Testis (tissue), 5 donors: ENCODE data around the gene TMEM198. TPM values are rescaled to one million over a fixed set of nuclear protein-coding genes. Genes with fewer than 3 reads are reported as not detected.

Experiments
- DNase-seq: peaks from one replicate; pipeline ENCODE4 v3.0.0-alpha.2; 2019
- H3K27ac ChIP-seq, 2 donors: fragments of 200-600 bp; sonication (generic); one replicate each; pipeline ENCODE4 v1.5.1; 2019
- H3K27me3 ChIP-seq: fragments of 200-600 bp; sonication (generic); one replicate; pipeline ENCODE4 v1.5.1; 2019
- H3K36me3 ChIP-seq: fragments of 200-600 bp; sonication (generic); one replicate; pipeline ENCODE4 v1.5.1; 2017; ENCODE audit warnings: low read depth; ENCODE audit errors: missing control alignments
- H3K4me1 ChIP-seq: fragments of 200-600 bp; sonication (generic); one replicate; pipeline ENCODE4 v1.5.1; 2019
- H3K4me3 ChIP-seq, 2 donors: fragments of 200-600 bp; sonication (generic); one replicate each; pipeline ENCODE4 v1.5.1; 2017 to 2019
- H3K9me3 ChIP-seq: fragments of 200-600 bp; sonication (generic); one replicate; pipeline ENCODE4 v1.5.1; 2017
- POLR2A ChIP-seq: fragments of 450-650 bp; IDR thresholded peaks from one replicate; pipeline ENCODE4 v1.6.1; 2017; ENCODE audit warnings: antibody characterized with exemption, mild to moderate bottlenecking, moderate library complexity
- WGBS, 2 donors: methylation state at CpG; one replicate each; pipeline ENCODE4 v1.1.5; 2018; 5-methylcytosine and 5-hydroxymethylcytosine counted together
- intact Hi-C: fragments of 100-400 bp; cut with DNase I; formaldehyde crosslinking; loops from one replicate; pipeline ENCODE4 v1.15.1; 2023; ENCODE audit warnings: low total_unique reads
- long read RNA-seq, 2 donors: transcript quantifications; one replicate each; lab custom pipeline, GENCODE V29; 2026
- polyA plus RNA-seq: library from polyadenylated mRNA; stranded (reverse); fragments of 350-450 nt; fragmentation: Illumina TruSeq; extraction: RNeasy Lipid Tissue Mini Kit (QIAGEN cat#74804); gene quantifications from one replicate; pipeline ENCODE4 v1.2.3, GENCODE V29; 2014; ENCODE audit warnings: low read depth, low replicate concordance; ENCODE audit not compliant: insufficient read depth
- total RNA-seq, 2 donors: library from RNA; depleted of rRNA; stranded (reverse); fragments of >200 nt; gene quantifications; one replicate each; pipeline ENCODE4 v1.2.3, GENCODE V29; 2016
- TF ChIP-seq, protein P1 (sequence below), 3 experiments: fragments of 450-650 bp in 2 of 3; fragments of 200-600 bp in 1 of 3; sonication (generic) in 1 of 3; IDR thresholded peaks; one replicate each; pipeline ENCODE4 v1.5.1; 2016 to 2019; ENCODE audit warnings: antibody characterized with exemption in 3 of 3, mild to moderate bottlenecking in 2 of 3, moderate library complexity in 1 of 3

Gene TMEM198, protein sequence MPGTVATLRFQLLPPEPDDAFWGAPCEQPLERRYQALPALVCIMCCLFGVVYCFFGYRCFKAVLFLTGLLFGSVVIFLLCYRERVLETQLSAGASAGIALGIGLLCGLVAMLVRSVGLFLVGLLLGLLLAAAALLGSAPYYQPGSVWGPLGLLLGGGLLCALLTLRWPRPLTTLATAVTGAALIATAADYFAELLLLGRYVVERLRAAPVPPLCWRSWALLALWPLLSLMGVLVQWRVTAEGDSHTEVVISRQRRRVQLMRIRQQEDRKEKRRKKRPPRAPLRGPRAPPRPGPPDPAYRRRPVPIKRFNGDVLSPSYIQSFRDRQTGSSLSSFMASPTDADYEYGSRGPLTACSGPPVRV
- 10 to 100 TPM; 11.3 to 11.8 TPM for total RNA-seq
- 7.3 TPM for polyA plus RNA-seq
- long read RNA-seq, donor 1, partial matches to known transcripts: 6 of 8 reads
- long read RNA-seq, donor 1, other reads (novel, unspliced or antisense): 0 of 8 reads
- long read RNA-seq, donor 2, partial matches to known transcripts: 174 of 209 reads
- long read RNA-seq, donor 2, other reads (novel, unspliced or antisense): 32 of 209 reads

DNA sequence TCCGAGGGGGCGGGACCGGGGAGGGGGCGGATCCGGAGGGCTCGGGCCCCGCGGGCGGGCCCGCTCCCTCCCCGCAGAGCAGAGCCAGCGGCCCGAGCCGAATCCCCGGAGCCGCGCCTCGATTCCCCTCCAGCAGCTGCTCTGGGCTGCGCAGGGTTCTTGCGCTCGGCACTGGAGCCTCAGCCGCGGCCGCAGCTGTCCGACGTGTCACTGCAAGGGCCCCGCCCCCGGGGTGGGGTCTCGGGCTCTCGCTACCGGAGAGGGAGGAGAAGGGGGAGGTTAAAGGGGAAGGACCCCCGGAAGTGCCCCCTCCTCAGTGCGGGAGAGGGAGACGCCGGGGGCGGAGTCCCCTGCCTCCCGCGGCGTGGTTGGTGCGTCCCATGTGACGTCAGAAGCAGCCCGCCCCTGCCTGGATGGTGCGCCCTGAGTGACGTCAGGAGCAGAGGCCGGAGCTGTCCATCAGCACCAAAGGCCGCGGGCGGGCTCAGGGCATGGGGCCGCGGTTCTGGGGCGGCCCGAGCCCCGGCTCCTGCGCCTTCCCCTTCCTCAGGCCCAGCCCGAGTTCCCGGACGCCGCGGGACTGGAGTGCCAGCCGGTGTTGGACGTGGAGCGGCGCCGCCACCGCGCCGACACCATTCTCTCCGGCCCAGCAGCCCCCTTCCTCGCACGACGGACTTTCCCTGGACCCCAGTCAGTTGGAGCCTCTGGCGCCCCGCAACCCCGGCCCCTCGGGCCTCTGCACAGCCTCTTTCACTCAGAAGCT is at the start of gene TMEM198, which contains the start of gene CHPF:
Gene TMEM198, plus strand, starts transcription at position 433 of the 763 bp plus-strand sequence. CDS start 700 bp downstream, outside the sequence.
Gene CHPF, minus strand, starts transcription at position 214 of the 763 bp plus-strand sequence. CDS start 271 bp downstream, outside the sequence.
- peak; percentile 100 for DNase-seq
- intact Hi-C loops: loop anchor here (5.0 kb wide), 1 partner anchor 94 kb away; no protein-coding TSS in a partner anchor
- peak within 1 kb of the TSS; percentile 80 to 86 for H3K4me3 ChIP-seq
- peak within 1 kb of the TSS; percentile 85 to 94 for H3K27ac ChIP-seq
- WGBS, 2 donors: 0 to 1% methylated on average over 27 to 58 of the region's 75 CpGs
- H3K36me3 ChIP-seq: no peaks in the 10 kb centered on the region
- H3K4me1 ChIP-seq: peaks cover 23% of the 10 kb centered on the region
- TF ChIP-seq POLR2A: peak; percentile 39
- TF ChIP-seq, protein P1, sequence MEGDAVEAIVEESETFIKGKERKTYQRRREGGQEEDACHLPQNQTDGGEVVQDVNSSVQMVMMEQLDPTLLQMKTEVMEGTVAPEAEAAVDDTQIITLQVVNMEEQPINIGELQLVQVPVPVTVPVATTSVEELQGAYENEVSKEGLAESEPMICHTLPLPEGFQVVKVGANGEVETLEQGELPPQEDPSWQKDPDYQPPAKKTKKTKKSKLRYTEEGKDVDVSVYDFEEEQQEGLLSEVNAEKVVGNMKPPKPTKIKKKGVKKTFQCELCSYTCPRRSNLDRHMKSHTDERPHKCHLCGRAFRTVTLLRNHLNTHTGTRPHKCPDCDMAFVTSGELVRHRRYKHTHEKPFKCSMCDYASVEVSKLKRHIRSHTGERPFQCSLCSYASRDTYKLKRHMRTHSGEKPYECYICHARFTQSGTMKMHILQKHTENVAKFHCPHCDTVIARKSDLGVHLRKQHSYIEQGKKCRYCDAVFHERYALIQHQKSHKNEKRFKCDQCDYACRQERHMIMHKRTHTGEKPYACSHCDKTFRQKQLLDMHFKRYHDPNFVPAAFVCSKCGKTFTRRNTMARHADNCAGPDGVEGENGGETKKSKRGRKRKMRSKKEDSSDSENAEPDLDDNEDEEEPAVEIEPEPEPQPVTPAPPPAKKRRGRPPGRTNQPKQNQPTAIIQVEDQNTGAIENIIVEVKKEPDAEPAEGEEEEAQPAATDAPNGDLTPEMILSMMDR (IDR thresholded peaks at IDR 0.05): no peak
- no peaks in the 10 kb centered on the region for H3K9me3 ChIP-seq
- H3K27me3 ChIP-seq: no peaks in the 10 kb centered on the region

DNA sequence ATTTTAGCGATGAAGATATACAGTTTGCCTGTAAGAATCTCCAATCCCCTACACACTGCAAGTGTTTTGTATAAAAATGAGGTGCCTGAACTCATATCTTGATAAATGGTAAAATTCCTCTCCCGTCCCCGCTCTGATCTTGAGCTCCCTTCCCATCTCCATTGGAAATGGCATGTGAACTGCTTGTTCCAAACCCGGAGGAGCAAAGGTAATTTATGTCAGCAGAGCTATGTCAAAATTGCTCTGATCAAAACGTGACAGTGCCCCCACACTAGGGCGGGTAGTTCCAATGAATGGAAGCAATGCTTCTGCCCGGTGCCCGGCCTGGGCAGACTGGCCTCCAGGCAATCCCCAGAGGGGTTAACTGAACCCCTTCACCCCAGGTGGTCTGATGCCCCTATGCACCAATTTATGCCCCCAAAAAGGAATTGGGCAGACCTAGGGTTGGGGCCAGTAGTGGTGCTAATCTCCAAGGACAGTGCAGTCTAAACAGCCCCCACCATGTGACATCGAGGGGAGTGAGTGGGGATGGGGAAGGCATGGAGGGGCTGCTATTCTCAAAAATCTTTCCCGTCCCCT is 48.8 kb upstream of the TMEM198 start:
- Histone ChIP-seq H3K4me3 (no peak overlapping the region), H3K4me1 (peaks cover 16% of the 10 kb centered on the region), H3K27ac (no peak overlapping the region), H3K9me3 (no peaks in the 10 kb centered on the region), H3K27me3 (no peaks in the 10 kb centered on the region), H3K36me3 (no peaks in the 10 kb centered on the region)
- no peak for DNase-seq
- 48 to 55% methylated on average over 10 of the region's 10 CpGs for WGBS, 2 donors
- TF ChIP-seq POLR2A: no peak
- TF ChIP-seq, protein P1 (IDR thresholded peaks at IDR 0.05): no peak
- intact Hi-C loops: no loop called here

DNA sequence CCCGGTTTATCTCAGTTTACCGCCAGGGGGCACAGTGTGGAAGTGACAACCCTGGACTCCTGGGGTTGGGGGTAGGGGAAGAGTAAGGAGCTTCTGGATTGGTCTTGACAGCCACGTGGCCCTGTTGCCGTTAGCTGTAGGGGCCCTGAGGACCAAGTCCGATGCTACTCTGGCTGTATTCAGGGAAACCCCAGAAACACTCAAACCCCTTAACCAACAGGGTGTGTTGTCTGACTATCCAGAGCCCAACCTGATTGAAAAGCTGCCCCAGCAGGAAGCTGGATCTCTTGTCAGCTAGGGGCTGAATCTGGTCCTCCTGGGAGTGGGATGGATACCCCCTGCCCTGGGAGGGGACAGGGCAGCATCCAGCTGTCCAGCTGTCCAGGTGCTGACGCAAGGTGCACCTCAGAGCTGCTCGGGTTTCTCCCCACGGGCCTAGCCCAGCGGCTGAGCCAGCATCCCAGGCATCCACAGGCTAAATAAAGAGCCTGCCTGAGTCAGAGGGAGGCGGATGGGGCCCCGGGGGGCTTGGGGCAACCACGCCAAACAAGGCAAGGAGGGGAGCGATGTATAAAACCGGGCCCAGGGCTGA is 48.2 kb upstream of the TMEM198 start:
- WGBS, 2 donors: 30 to 44% methylated on average over 8 to 14 of the region's 14 CpGs
- Histone ChIP-seq H3K9me3 (no peaks in the 10 kb centered on the region), H3K27ac (no peak overlapping the region), H3K36me3 (no peaks in the 10 kb centered on the region), H3K27me3 (no peaks in the 10 kb centered on the region), H3K4me3 (no peak overlapping the region), H3K4me1 (peaks cover 17% of the 10 kb centered on the region)
- no peak for DNase-seq
- TF ChIP-seq, protein P1 (IDR thresholded peaks at IDR 0.05): peak in 2 of 3 experiments; percentile 24 to 28
- no peak for TF ChIP-seq POLR2A
- intact Hi-C loops: no loop called here

DNA sequence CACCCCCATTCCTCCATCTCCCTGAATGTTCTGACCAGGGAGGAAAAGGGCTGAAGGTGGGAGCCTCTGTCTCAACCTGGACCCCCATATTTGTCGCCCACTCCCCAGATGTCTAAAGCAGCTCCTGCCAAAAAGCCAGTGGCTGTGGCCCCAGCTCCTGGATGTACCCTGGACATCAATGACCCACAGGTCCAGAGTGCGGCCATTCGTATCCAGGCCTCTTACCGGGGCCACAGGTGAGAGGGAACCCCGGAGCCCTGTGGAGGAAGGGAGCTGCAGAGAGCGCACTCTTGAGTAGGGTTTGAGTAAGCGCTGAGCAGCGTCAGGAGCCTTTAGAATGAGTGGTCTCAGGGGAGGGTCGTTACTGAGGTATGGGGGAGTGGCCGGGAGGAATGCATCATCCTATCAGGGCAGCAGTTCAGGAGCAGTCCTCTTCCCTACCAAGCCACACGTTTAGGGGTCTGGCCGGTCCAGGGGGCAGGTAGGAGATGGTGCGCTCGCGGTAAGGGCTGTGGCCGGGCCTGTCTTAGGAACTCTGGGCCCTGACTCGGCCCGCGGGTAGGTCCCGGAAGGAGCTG is 47.5 kb upstream of the TMEM198 start:
- Histone ChIP-seq H3K27ac (no peak overlapping the region), H3K27me3 (no peaks in the 10 kb centered on the region), H3K9me3 (no peaks in the 10 kb centered on the region), H3K36me3 (no peaks in the 10 kb centered on the region), H3K4me1 (peaks cover 17% of the 10 kb centered on the region), H3K4me3 (no peak overlapping the region)
- intact Hi-C loops: no loop called here
- 57 to 61% methylated on average over 9 to 18 of the region's 20 CpGs for WGBS, 2 donors
- DNase-seq: no peak
- no peak for TF ChIP-seq POLR2A
- TF ChIP-seq, protein P1 (IDR thresholded peaks at IDR 0.05): no peak
